Tibial artery (tissue), 4 donors: ENCODE results near the gene AP1M1.

Experiments used
- DNase-seq, 2 donors: peaks; one replicate each; pipeline ENCODE4 v3.0.0-alpha.2; 2019
- H3K27ac ChIP-seq, 2 donors: fragments of 200-600 bp; sonication (generic) in 1 of 2; 1 replicate in 1 of 2; 2 replicates in 1 of 2; pipeline ENCODE4 v1.5.1; 2018 to 2019; ENCODE audit warnings: mild to moderate bottlenecking in 1 of 2
- H3K27me3 ChIP-seq, 2 donors: fragments of 200-600 bp; sonication (generic) in 1 of 2; one replicate each; pipeline versions ENCODE4 v1.5.1 to v1.6.0; 2016 to 2019
- H3K36me3 ChIP-seq, 3 donors: fragments of 200-600 bp; sonication (generic) in 2 of 3; one replicate each; pipeline ENCODE4 v1.5.1; 2016 to 2019; ENCODE audit warnings: mild to moderate bottlenecking in 2 of 3
- H3K4me1 ChIP-seq, 4 donors: fragments of 200-600 bp; sonication (generic) in 2 of 4; 1 replicate in 3 of 4; 2 replicates in 1 of 4; pipeline ENCODE4 v1.5.1; 2016 to 2019
- H3K4me3 ChIP-seq, 2 donors: fragments of 200-600 bp; sonication (generic) in 1 of 2; 1 replicate in 1 of 2; 2 replicates in 1 of 2; pipeline ENCODE4 v1.5.1; 2018 to 2019; ENCODE audit warnings: mild to moderate bottlenecking in 2 of 2
- H3K9me3 ChIP-seq, 3 donors: fragments of 200-600 bp; sonication (generic) in 1 of 3; one replicate each; pipeline ENCODE4 v1.5.1; 2016 to 2019
- intact Hi-C: fragments of 100-400 bp; cut with DNase I; formaldehyde crosslinking; loops from one replicate; pipeline ENCODE4 v1.15.0; 2023; ENCODE audit warnings: low total_unique reads
- TF ChIP-seq, protein P1 (sequence below), 2 experiments: fragments of 200-600 bp in 1 of 2; fragments of 450-650 bp in 1 of 2; IDR thresholded peaks; one replicate each; pipeline ENCODE4 v1.5.1; 2017 to 2019; ENCODE audit warnings: antibody characterized with exemption in 2 of 2, mild to moderate bottlenecking in 1 of 2, moderate library complexity in 1 of 2

The AP1M1 gene

DNA sequence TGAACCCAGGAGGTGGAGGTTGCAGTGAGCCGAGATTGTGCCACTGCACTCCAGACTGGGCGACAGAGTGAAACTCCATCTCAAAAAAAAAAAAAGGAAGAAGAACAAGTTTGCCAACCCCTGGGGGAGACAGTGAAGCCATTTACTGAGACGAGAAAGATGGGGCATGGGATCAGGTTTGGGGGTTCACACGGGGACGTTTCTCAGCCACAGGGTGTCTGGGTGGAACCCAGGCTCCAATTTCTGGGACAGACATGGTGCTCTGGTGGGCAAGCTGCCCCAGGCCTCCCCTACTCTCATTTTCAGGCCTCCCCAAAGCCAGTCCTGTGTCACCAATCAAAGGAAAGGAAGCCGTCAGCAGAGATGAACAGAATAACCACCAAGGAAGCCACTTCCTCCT lies 40.8 kb upstream of the AP1M1 start:
- H3K27me3 ChIP-seq = peaks cover 0 to 22% of the 10 kb centered on the region in 2 donors
- TF ChIP-seq, protein P1, sequence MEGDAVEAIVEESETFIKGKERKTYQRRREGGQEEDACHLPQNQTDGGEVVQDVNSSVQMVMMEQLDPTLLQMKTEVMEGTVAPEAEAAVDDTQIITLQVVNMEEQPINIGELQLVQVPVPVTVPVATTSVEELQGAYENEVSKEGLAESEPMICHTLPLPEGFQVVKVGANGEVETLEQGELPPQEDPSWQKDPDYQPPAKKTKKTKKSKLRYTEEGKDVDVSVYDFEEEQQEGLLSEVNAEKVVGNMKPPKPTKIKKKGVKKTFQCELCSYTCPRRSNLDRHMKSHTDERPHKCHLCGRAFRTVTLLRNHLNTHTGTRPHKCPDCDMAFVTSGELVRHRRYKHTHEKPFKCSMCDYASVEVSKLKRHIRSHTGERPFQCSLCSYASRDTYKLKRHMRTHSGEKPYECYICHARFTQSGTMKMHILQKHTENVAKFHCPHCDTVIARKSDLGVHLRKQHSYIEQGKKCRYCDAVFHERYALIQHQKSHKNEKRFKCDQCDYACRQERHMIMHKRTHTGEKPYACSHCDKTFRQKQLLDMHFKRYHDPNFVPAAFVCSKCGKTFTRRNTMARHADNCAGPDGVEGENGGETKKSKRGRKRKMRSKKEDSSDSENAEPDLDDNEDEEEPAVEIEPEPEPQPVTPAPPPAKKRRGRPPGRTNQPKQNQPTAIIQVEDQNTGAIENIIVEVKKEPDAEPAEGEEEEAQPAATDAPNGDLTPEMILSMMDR (IDR thresholded peaks at IDR 0.05) = no peak
- intact Hi-C loops = no loop called here

DNA sequence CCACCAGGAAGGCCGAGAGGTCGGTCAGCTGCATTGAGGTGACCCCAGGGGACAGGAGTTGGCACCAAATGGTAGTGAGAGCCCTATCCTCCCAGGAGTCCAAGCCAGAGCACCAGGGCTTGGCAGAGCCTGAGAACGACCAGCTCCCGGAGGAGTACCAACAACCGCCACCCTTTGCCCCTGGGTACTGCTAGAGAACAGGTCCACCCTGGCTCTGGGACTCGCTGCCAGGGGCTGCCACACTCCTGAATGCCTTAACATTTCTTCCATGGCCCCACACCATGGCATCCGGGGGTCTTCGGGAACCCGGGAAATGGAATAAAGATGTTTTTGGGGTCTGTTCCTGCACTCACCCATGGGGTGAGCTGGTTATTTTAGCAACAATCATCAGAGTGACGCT lies 40.1 kb upstream of the AP1M1 start:
- no peaks in the 10 kb centered on the region for H3K9me3 ChIP-seq
- DNase-seq = no peak
- H3K4me1 ChIP-seq = no peaks in the 10 kb centered on the region
- H3K4me3 ChIP-seq = no peak overlapping the region
- H3K36me3 ChIP-seq = no peaks in the 10 kb centered on the region
- TF ChIP-seq, protein P1 (IDR thresholded peaks at IDR 0.05) = no peak
- H3K27me3 ChIP-seq = peaks cover 0 to 22% of the 10 kb centered on the region in 2 donors
- no peak overlapping the region for H3K27ac ChIP-seq
- intact Hi-C loops = no loop called here

More for the DNA sequence above, 40.8 kb upstream of the AP1M1 start:
- H3K4me3 ChIP-seq = no peak overlapping the region
- no peaks in the 10 kb centered on the region for H3K4me1 ChIP-seq
- H3K27ac ChIP-seq = no peak overlapping the region
- no peak for DNase-seq
- H3K36me3 ChIP-seq = no peaks in the 10 kb centered on the region
- H3K9me3 ChIP-seq = no peaks in the 10 kb centered on the region

GRCh38 chr19:16159655-16160054 lies 38.1 kb upstream of the AP1M1 start:
- Histone ChIP-seq H3K4me1 (no peaks in the 10 kb centered on the region), H3K27ac (no peak overlapping the region), H3K27me3 (peaks cover 0 to 22% of the 10 kb centered on the region in 2 donors), H3K4me3 (no peak overlapping the region), H3K36me3 (no peaks in the 10 kb centered on the region), H3K9me3 (no peaks in the 10 kb centered on the region)
- no peak for DNase-seq
- intact Hi-C loops = no loop called here
- TF ChIP-seq, protein P1 (IDR thresholded peaks at IDR 0.05) = no peak

DNA sequence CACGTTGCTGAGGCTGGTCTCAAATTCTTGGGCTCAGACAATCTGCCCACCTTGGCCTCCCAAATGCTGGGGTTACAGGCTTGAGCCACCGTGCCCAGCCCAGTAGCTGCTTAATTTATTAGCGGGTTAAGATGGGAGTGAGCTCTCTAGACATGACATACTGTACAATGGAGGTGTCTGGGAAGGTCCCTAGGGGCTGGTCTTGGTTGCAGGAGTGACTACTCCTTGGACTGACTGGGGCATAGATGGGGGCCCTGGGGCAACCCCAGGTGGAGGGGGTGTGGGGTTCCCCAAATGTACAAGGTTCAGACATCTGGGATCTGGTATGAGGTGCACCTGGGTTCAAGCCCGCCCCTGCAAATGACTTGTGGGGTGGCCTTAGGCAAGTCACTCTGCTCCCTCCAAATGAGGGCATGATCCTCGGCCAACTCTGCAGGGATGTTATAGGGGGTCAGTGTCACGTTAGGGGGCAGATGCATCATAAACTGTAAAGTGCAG lies 37.2 kb upstream of the AP1M1 start:
- no peak overlapping the region for H3K27ac ChIP-seq
- H3K36me3 ChIP-seq = no peaks in the 10 kb centered on the region
- H3K4me3 ChIP-seq = no peak overlapping the region
- no peaks in the 10 kb centered on the region for H3K4me1 ChIP-seq
- intact Hi-C loops = no loop called here
- H3K27me3 ChIP-seq = peaks cover 0 to 22% of the 10 kb centered on the region in 2 donors
- H3K9me3 ChIP-seq = no peaks in the 10 kb centered on the region
- TF ChIP-seq, protein P1 (IDR thresholded peaks at IDR 0.05) = no peak
- DNase-seq = no peak

GRCh38 chr19:16160943-16161560 lies 36.7 kb upstream of the AP1M1 start:
- Histone ChIP-seq H3K9me3 (no peaks in the 10 kb centered on the region), H3K36me3 (no peaks in the 10 kb centered on the region), H3K27ac (no peak overlapping the region), H3K4me1 (no peaks in the 10 kb centered on the region), H3K27me3 (peaks cover 0 to 20% of the 10 kb centered on the region in 2 donors), H3K4me3 (no peak overlapping the region)
- TF ChIP-seq, protein P1 (IDR thresholded peaks at IDR 0.05) = no peak
- DNase-seq = no peak
- intact Hi-C loops = no loop called here
